ENCODE measurements around the gene BCL11A. TPM values are rescaled to one million over a fixed set of nuclear protein-coding genes. Genes with fewer than 3 reads are reported as not detected.

Gene BCL11A
- total RNA-seq, 1 donor from 2014 or later, result 0.67 TPM

- TF ChIP-seq EZH2 (IDR thresholded peaks at IDR 0.05), result no peak
- TF ChIP-seq, protein P1, sequence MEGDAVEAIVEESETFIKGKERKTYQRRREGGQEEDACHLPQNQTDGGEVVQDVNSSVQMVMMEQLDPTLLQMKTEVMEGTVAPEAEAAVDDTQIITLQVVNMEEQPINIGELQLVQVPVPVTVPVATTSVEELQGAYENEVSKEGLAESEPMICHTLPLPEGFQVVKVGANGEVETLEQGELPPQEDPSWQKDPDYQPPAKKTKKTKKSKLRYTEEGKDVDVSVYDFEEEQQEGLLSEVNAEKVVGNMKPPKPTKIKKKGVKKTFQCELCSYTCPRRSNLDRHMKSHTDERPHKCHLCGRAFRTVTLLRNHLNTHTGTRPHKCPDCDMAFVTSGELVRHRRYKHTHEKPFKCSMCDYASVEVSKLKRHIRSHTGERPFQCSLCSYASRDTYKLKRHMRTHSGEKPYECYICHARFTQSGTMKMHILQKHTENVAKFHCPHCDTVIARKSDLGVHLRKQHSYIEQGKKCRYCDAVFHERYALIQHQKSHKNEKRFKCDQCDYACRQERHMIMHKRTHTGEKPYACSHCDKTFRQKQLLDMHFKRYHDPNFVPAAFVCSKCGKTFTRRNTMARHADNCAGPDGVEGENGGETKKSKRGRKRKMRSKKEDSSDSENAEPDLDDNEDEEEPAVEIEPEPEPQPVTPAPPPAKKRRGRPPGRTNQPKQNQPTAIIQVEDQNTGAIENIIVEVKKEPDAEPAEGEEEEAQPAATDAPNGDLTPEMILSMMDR (IDR thresholded peaks at IDR 0.05), result no peak
- no peak for TF ChIP-seq EZH2phosphoT487 (IDR thresholded peaks at IDR 0.05)
- Histone ChIP-seq H3K79me2 (ENCODE audit: low read depth) (no peaks in the 10 kb centered on the region), H3K4me3 (no peak overlapping the region), H3K4me2 (no peak overlapping the region), H3K4me1 (peaks cover 9% of the 10 kb centered on the region), H2AFZ (replicated peaks) (no peak overlapping the region), H4K20me1 (ENCODE audit: low read depth) (no peaks in the 10 kb centered on the region), H3K9ac (no peak overlapping the region), H3K9me3 (ENCODE audit: low read depth) (no peaks in the 10 kb centered on the region), H3F3A (ENCODE audit: low read depth) (no peaks in the 10 kb centered on the region), H3K27me3 (peaks cover 36% of the 10 kb centered on the region), H3K36me3 (no peaks in the 10 kb centered on the region), H3K27ac (no peak overlapping the region)
- H3K4me3 Mint-ChIP-seq, result no peak overlapping the region
- no peaks in the 10 kb centered on the region for H3K36me3 Mint-ChIP-seq
- H3K4me1 Mint-ChIP-seq, result no peaks in the 10 kb centered on the region
- H3K9me3 Mint-ChIP-seq, result peaks cover 2% of the 10 kb centered on the region
- DNase-seq (ENCODE audit: low spot score), result no peak
- no peak overlapping the region for H3K27ac Mint-ChIP-seq
- peaks cover 30% of the 10 kb centered on the region for H3K27me3 Mint-ChIP-seq (ENCODE audit: insufficient read depth, low read depth)
These were observed 30.1 kb upstream of the BCL11A start for GRCh38 chr2:60583604-60584003.

DNA sequence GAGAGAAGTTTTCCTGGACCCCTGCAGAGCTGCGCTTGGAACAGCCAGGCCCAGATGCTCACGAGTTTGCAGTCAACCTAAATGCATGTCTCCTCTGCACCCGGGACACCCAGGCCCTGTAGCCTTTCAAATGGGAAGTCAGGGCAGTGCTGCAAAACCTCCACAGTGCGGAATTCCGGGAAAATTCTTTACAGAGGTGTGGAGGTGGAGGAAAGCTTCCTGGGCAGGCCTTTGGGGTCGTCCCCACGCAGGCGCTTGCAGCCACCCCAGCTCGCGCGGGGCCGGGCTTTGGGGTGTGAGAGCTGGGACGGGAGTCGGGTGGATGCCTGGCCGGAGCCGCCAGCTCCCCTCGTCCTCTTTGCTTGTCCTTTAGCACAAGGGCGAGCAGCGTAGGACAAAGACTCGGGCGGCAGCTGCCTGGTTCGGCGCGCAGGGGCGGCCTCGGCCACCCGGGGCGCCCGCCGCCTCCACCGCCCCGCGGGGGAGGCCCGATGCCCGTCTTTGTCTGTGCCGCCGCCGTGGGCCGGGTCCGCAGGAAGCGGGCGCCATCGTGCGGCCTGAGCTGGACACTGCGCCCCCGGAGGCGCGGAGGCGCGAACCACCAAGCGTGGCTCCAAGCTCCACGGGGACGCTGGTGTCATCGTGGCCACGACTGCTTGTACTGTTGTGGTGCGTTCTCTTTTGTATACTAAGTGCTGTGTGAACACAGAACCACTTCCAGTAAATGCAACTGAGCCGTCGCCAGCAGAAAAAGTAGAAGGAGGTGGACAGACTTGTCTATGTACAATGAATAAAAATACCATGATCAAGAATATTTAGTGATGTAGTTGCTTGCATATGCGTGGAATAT, 28.2 kb upstream of the BCL11A start:
- no peaks in the 10 kb centered on the region for H3F3A ChIP-seq (ENCODE audit: low read depth)
- peaks cover 6% of the 10 kb centered on the region for H3K4me1 ChIP-seq
- no peaks in the 10 kb centered on the region for H4K20me1 ChIP-seq (ENCODE audit: low read depth)
- H3K27ac ChIP-seq, result no peak overlapping the region
- no peaks in the 10 kb centered on the region for H3K36me3 ChIP-seq
- no peak overlapping the region for H3K9ac ChIP-seq
- H3K27me3 Mint-ChIP-seq (ENCODE audit: insufficient read depth, low read depth), result peaks cover 34% of the 10 kb centered on the region
- H3K4me3 ChIP-seq, result peak overlapping the region; percentile 62
- H3K36me3 Mint-ChIP-seq, result no peaks in the 10 kb centered on the region
- H3K27me3 ChIP-seq, result peaks cover 41% of the 10 kb centered on the region
- H3K4me2 ChIP-seq, result peak overlapping the region; percentile 86
- no peak overlapping the region for H3K27ac Mint-ChIP-seq
- H3K9me3 ChIP-seq (ENCODE audit: low read depth), result no peaks in the 10 kb centered on the region
- H3K79me2 ChIP-seq (ENCODE audit: low read depth), result no peaks in the 10 kb centered on the region
- H3K9me3 Mint-ChIP-seq, result peaks cover 2% of the 10 kb centered on the region
- H3K4me1 Mint-ChIP-seq, result no peaks in the 10 kb centered on the region
- TF ChIP-seq, protein P1 (IDR thresholded peaks at IDR 0.05), result peak; percentile 94
- TF ChIP-seq EZH2 (IDR thresholded peaks at IDR 0.05), result peak; percentile 28
- no peak for TF ChIP-seq EZH2phosphoT487 (IDR thresholded peaks at IDR 0.05)
- H3K4me3 Mint-ChIP-seq, result peak overlapping the region; percentile 74
- peak; percentile 87 for DNase-seq (ENCODE audit: low spot score)
- H2AFZ ChIP-seq (replicated peaks), result peak overlapping the region; percentile 100

GRCh38 chr2:60577682-60578283, 24.3 kb upstream of the BCL11A start:
- no peak overlapping the region for H3K4me3 ChIP-seq

More at GRCh38 chr2:60577682-60578283, 24.3 kb upstream of the BCL11A start:
- Mint-ChIP-seq H3K27me3 (ENCODE audit: insufficient read depth, low read depth) (peaks cover 23% of the 10 kb centered on the region), H3K27ac (no peak overlapping the region), H3K4me1 (no peaks in the 10 kb centered on the region), H3K4me3 (no peak overlapping the region), H3K36me3 (no peaks in the 10 kb centered on the region), H3K9me3 (peaks cover 2% of the 10 kb centered on the region)
- H3K4me1 ChIP-seq, result peaks cover 6% of the 10 kb centered on the region
- no peaks in the 10 kb centered on the region for H3F3A ChIP-seq (ENCODE audit: low read depth)
- no peak overlapping the region for H3K4me2 ChIP-seq
- H2AFZ ChIP-seq (replicated peaks), result peak overlapping the region; percentile 94
- H3K27ac ChIP-seq, result no peak overlapping the region
- no peak for DNase-seq (ENCODE audit: low spot score)
- peaks cover 33% of the 10 kb centered on the region for H3K27me3 ChIP-seq
- TF ChIP-seq EZH2phosphoT487 (IDR thresholded peaks at IDR 0.05) (no peak), EZH2 (IDR thresholded peaks at IDR 0.05) (no peak)
- TF ChIP-seq, protein P1 (IDR thresholded peaks at IDR 0.05), result no peak
- H3K9me3 ChIP-seq (ENCODE audit: low read depth), result no peaks in the 10 kb centered on the region
- H3K9ac ChIP-seq, result no peak overlapping the region
- H3K79me2 ChIP-seq (ENCODE audit: low read depth), result no peaks in the 10 kb centered on the region
- no peaks in the 10 kb centered on the region for H3K36me3 ChIP-seq
- no peaks in the 10 kb centered on the region for H4K20me1 ChIP-seq (ENCODE audit: low read depth)

Data from neural progenitor cell (in vitro differentiated cells).